ENCODE results near the gene AKR1C2. TPM values are rescaled to one million over a fixed set of nuclear protein-coding genes. Genes with fewer than 3 reads are reported as not detected.

The AKR1C2 gene
- total RNA-seq, 1 donor from 2014 or later = not detected

Other genes starting within 250 kb of the AKR1C2 start
- gene AKR1E2, start 177.7 kb downstream of the AKR1C2 start, total RNA-seq = 10.6 and 10.7 TPM in 2 replicates
- gene AKR1C1, start 40.4 kb downstream of the AKR1C2 start, total RNA-seq = 1.7 and 1.9 TPM in 2 replicates
- 2.6 and 3.8 TPM in 2 replicates for gene AKR1C3, start 90.6 kb upstream of the AKR1C2 start, total RNA-seq
- 0.20 and 0.23 TPM in 2 replicates for gene AKR1C8, start 181.3 kb upstream of the AKR1C2 start, total RNA-seq
- not detected in 2 replicates for gene AKR1C4, start 193.0 kb upstream of the AKR1C2 start, total RNA-seq

Measured in T-helper 2 cell treated with Interferon-gamma antibody and Interleukin-4, amounts not matched to agents 100 ng/mL and 5 ng/mL, for 36 hours (primary cell).